CD4-positive, alpha-beta T cell (primary cell): ENCODE measurements around the gene NLRP9. TPM values are rescaled to one million over a fixed set of nuclear protein-coding genes. Genes with fewer than 3 reads are reported as not detected.

Experiments
- ATAC-seq: fragments of 200-7000 bp; cut with Tn5 transposase; one replicate; pipeline ENCODE4 v1.10.0; 2022; ENCODE audit warnings: mild to moderate bottlenecking; ENCODE audit not compliant: poor library complexity
- CTCF ChIA-PET: fragments of 350-600 bp; sonication (Branson Sonifier 250); formaldehyde crosslinking; loops from one replicate; lab custom pipeline; 2021; ENCODE audit warnings: antibody characterized with exemption, inconsistent platforms; lab: Charles Lee
- POLR2A ChIA-PET: fragments of 350-600 bp; sonication (Branson Sonifier 250); formaldehyde crosslinking; loops from one replicate; lab custom pipeline; 2021; ENCODE audit warnings: antibody characterized with exemption, inconsistent platforms; lab: Charles Lee
- DNase-seq, 14 experiments: peaks; one replicate each; pipeline ENCODE4 v3.0.0-alpha.2; 2013 to 2020; ENCODE audit warnings: mixed read lengths in 2 of 14
- H3K27ac ChIP-seq, 2 donors: one replicate each; pipeline versions ENCODE4 v1.5.1 to v1.7.0; 2013; ENCODE audit warnings: low read length in 2 of 2, low read depth in 1 of 2, mild to moderate bottlenecking in 1 of 2
- H3K27me3 ChIP-seq, 2 experiments: 1 replicate in 1 of 2; 2 replicates in 1 of 2; pipeline versions ENCODE4 v1.6.1 to v1.7.0; 2013; ENCODE audit warnings: low read length in 2 of 2, control low read depth in 1 of 2, mild to moderate bottlenecking in 1 of 2, moderate library complexity in 1 of 2; ENCODE audit not compliant: insufficient read depth in 2 of 2, control insufficient read depth in 1 of 2
- H3K36me3 ChIP-seq: one replicate; pipeline ENCODE4 v1.6.1; 2013; ENCODE audit warnings: low read length, control low read depth; ENCODE audit not compliant: insufficient read depth
- H3K4me1 ChIP-seq: one replicate; pipeline ENCODE4 v1.6.1; 2013; ENCODE audit warnings: low read length, control low read depth; ENCODE audit not compliant: insufficient read depth
- H3K4me3 ChIP-seq: one replicate; pipeline ENCODE4 v1.5.1; 2013; ENCODE audit warnings: mild to moderate bottlenecking, low read length, moderate library complexity
- H3K9me3 ChIP-seq, 2 experiments: 1 replicate in 1 of 2; 2 replicates in 1 of 2; pipeline versions ENCODE4 v1.6.1 to v1.7.0; 2013; ENCODE audit warnings: low read length in 2 of 2, mild to moderate bottlenecking in 2 of 2, control low read depth in 1 of 2, moderate library complexity in 1 of 2; ENCODE audit not compliant: control insufficient read depth in 1 of 2, insufficient read depth in 1 of 2
- H3K27ac Mint-ChIP-seq: one replicate; pipeline ENCODE4 v1.8.0; 2020; ENCODE audit warnings: mixed read lengths
- H3K27me3 Mint-ChIP-seq: one replicate; pipeline ENCODE4 v1.8.0; 2021; ENCODE audit warnings: mixed read lengths
- H3K36me3 Mint-ChIP-seq: one replicate; pipeline ENCODE4 v1.8.0; 2021; ENCODE audit warnings: low read depth, mixed read lengths
- H3K4me1 Mint-ChIP-seq: one replicate; pipeline ENCODE4 v1.8.0; 2021; ENCODE audit warnings: low read depth, mixed read lengths
- H3K4me3 Mint-ChIP-seq: one replicate; pipeline ENCODE4 v1.8.0; 2020; ENCODE audit warnings: mild to moderate bottlenecking, mixed read lengths
- H3K9me3 Mint-ChIP-seq: one replicate; pipeline ENCODE4 v1.8.0; 2020; ENCODE audit warnings: mixed read lengths
- CTCF ChIP-seq: fragments of 200-600 bp; IDR thresholded peaks from one replicate; pipeline ENCODE4 v1.8.0; 2022; ENCODE audit warnings: antibody characterized with exemption, mild to moderate bottlenecking
- intact Hi-C, 2 experiments: fragments of 100-400 bp; cut with DNase I in 1 of 2; cut with micrococcal nuclease in 1 of 2; formaldehyde crosslinking; loops; one replicate each; pipeline versions ENCODE4 v1.15.1 to v1.9.0; 2023 to 2025; cut with DNase I, micrococcal nuclease
- total RNA-seq, 174 experiments: library from RNA in 2 of 174; stranded (reverse) in 2 of 174; gene quantifications; one replicate each; pipeline ENCODE4 v1.2.3 and lab custom pipeline; 2021 to 2026

NLRP9 gene
- total RNA-seq, 2 experiments from 2014 or later = not detected

- peaks cover 40% of the 10 kb centered on the region for H3K4me1 Mint-ChIP-seq
- H3K27ac Mint-ChIP-seq = peak overlapping the region; percentile 27
These were observed 58.6 kb downstream of the NLRP9 start for GRCh38 chr19:55679343-55680257.

GRCh38 chr19:55678121-55678671, 60.0 kb downstream of the NLRP9 start:
- no peaks in the 10 kb centered on the region for H3K27me3 Mint-ChIP-seq
- H3K4me3 ChIP-seq = no peak overlapping the region
- H3K36me3 Mint-ChIP-seq = peaks cover 76% of the 10 kb centered on the region
- peak overlapping the region; percentile 90 for H3K27ac Mint-ChIP-seq
- H3K27me3 ChIP-seq = no peaks in the 10 kb centered on the region
- H3K36me3 ChIP-seq = peaks cover 60% of the 10 kb centered on the region
- no peak for TF ChIP-seq CTCF
- no peak overlapping the region for H3K27ac ChIP-seq
- H3K4me3 Mint-ChIP-seq = peak overlapping the region; percentile 78
- H3K4me1 ChIP-seq = peaks cover 63% of the 10 kb centered on the region
- DNase-seq (peak in 3 of 14 experiments; percentile 26 to 54 (median 42)), ATAC-seq (no peak)
- H3K9me3 ChIP-seq = no peaks in the 10 kb centered on the region
- intact Hi-C loops = loop anchor here in 1 of 2 experiments (10.0 kb wide), 1 partner anchor 637 kb away; the partner anchor contains the start of gene ZSCAN5A
- CTCF ChIA-PET = no interaction called here
- H3K9me3 Mint-ChIP-seq = no peaks in the 10 kb centered on the region
- peaks cover 38% of the 10 kb centered on the region for H3K4me1 Mint-ChIP-seq
- POLR2A ChIA-PET = no interaction called here

More at GRCh38 chr19:55679343-55680257, 58.6 kb downstream of the NLRP9 start:
- Mint-ChIP-seq H3K27me3 (no peaks in the 10 kb centered on the region), H3K36me3 (peaks cover 78% of the 10 kb centered on the region), H3K9me3 (no peaks in the 10 kb centered on the region), H3K4me3 (peak overlapping the region; percentile 20)
- H3K4me1 ChIP-seq = peaks cover 58% of the 10 kb centered on the region
- intact Hi-C loops = loop anchor here in 1 of 2 experiments (5.0 to 10.0 kb wide), 2 partner anchors 32 to 635 kb away; partner anchors contain the start of genes CCDC106 and ZSCAN5A
- POLR2A ChIA-PET = no interaction called here
- H3K36me3 ChIP-seq = peaks cover 64% of the 10 kb centered on the region
- no peak for DNase-seq
- H3K27ac ChIP-seq = no peak overlapping the region
- no peak for TF ChIP-seq CTCF
- CTCF ChIA-PET = no interaction called here
- no peak overlapping the region for H3K4me3 ChIP-seq
- no peaks in the 10 kb centered on the region for H3K27me3 ChIP-seq
- no peak for ATAC-seq
- no peaks in the 10 kb centered on the region for H3K9me3 ChIP-seq

GRCh38 chr19:55677572-55678028, 60.6 kb downstream of the NLRP9 start:
- Mint-ChIP-seq H3K4me3 (peak overlapping the region; percentile 95), H3K9me3 (no peaks in the 10 kb centered on the region), H3K27me3 (no peaks in the 10 kb centered on the region), H3K27ac (peak overlapping the region; percentile 90), H3K36me3 (peaks cover 78% of the 10 kb centered on the region), H3K4me1 (peaks cover 38% of the 10 kb centered on the region)
- CTCF ChIA-PET = no interaction called here
- Histone ChIP-seq H3K4me1 (peaks cover 63% of the 10 kb centered on the region), H3K36me3 (peaks cover 62% of the 10 kb centered on the region), H3K9me3 (no peaks in the 10 kb centered on the region), H3K4me3 (no peak overlapping the region), H3K27ac (no peak overlapping the region), H3K27me3 (no peaks in the 10 kb centered on the region)
- POLR2A ChIA-PET = no interaction called here
- no peak for ATAC-seq
- intact Hi-C loops = loop anchor here in 1 of 2 experiments (10.0 kb wide), 1 partner anchor 637 kb away; the partner anchor contains the start of gene ZSCAN5A
- TF ChIP-seq CTCF = no peak
- DNase-seq = no peak
